Right ventricle myocardium inferior (tissue), 1 donor: Measurements from ENCODE around the gene TMEM89. TPM values are rescaled to one million over a fixed set of nuclear protein-coding genes. Genes with fewer than 3 reads are reported as not detected.

ENCODE experiments used
- microRNA-seq: library from miRNA; unstranded; fragments of <30 nt; microRNA quantifications from one replicate; pipeline ENCODE4 v1.2.0, GENCODE V29; 2020
- total RNA-seq: library from RNA; stranded (reverse); fragmentation: NEBNext Ultra II Directional; extraction: Animal tissue kit (Norgen Biotek cat#: 25700); gene quantifications from one replicate; pipeline ENCODE4 v1.2.1, GENCODE V29; 2021
- donor health status: DM: no; HTN: yes; CAD: no; lungs with severe emphysema.

Gene TMEM89
- total RNA-seq, 1 donor from 2014 or later: not detected

Small RNAs within 50 kb of the gene (microRNA-seq; reads per million reads assigned to microRNA genes)
- gene MIR4793 (not detected), gene MIR711 (not detected)

Other genes starting within 250 kb of the TMEM89 start
- gene FBXW12, start 249.6 kb downstream of the TMEM89 start, total RNA-seq: not detected
- gene PLXNB1, start 191.7 kb downstream of the TMEM89 start, total RNA-seq: 45.4 TPM
- 13.3 TPM for gene CCDC51, start 181.7 kb downstream of the TMEM89 start, total RNA-seq
- 251 TPM for gene TMA7, start 181.5 kb downstream of the TMEM89 start, total RNA-seq
- 3.2 TPM for gene ATRIP, start 175.0 kb downstream of the TMEM89 start, total RNA-seq
- gene SHISA5, start 117.6 kb downstream of the TMEM89 start, total RNA-seq: 57.3 TPM
- 2.4 TPM for gene PFKFB4, start 65.0 kb downstream of the TMEM89 start, total RNA-seq
- not detected for gene UCN2, start 58.0 kb downstream of the TMEM89 start, total RNA-seq
- 14.9 TPM for gene COL7A1, start 26.4 kb downstream of the TMEM89 start, total RNA-seq
- gene UQCRC1, start 12.1 kb downstream of the TMEM89 start, total RNA-seq: 1,186 TPM
- 14.1 TPM for gene SLC26A6, start 13.7 kb upstream of the TMEM89 start, total RNA-seq
- gene CELSR3, start 41.1 kb upstream of the TMEM89 start, total RNA-seq: 0.38 TPM
- 15.4 TPM for gene NCKIPSD, start 64.1 kb upstream of the TMEM89 start, total RNA-seq
- gene IP6K2, start 95.5 kb upstream of the TMEM89 start, total RNA-seq: 29.3 TPM
- gene PRKAR2A, start 226.1 kb upstream of the TMEM89 start, total RNA-seq: 57.9 TPM